Measurements from ENCODE around the gene PTPRN2.
"Not testable (repeated sequence)": the region's sequence is repeated elsewhere in the genome, so short reads cannot be mapped to it uniquely, and the experiment has no call there.

The PTPRN2 gene

GRCh38 chr7:157862731-157863130, 724.9 kb downstream of the PTPRN2 start:
- DNase-seq, result no peak

GRCh38 chr7:157861551-157861950, 726.1 kb downstream of the PTPRN2 start:
- DNase-seq, result no peak

GRCh38 chr7:157861031-157861491, 726.6 kb downstream of the PTPRN2 start:
- DNase-seq, result no peak

GRCh38 chr7:157860406-157860805, 727.2 kb downstream of the PTPRN2 start:
- no peak for DNase-seq

GRCh38 chr7:157859915-157860314, 727.7 kb downstream of the PTPRN2 start:
- DNase-seq, result no peak

- DNase-seq, result no peak
These were observed 730.0 kb downstream of the PTPRN2 start for GRCh38 chr7:157857578-157858075.

- DNase-seq, result no peak
These were observed 730.6 kb downstream of the PTPRN2 start for GRCh38 chr7:157856873-157857577.

- no peak for DNase-seq
These were observed 732.0 kb downstream of the PTPRN2 start for GRCh38 chr7:157855452-157856213.

GRCh38 chr7:157855016-157855415, 732.6 kb downstream of the PTPRN2 start:
- DNase-seq, result no peak

GRCh38 chr7:157854066-157854891, 733.3 kb downstream of the PTPRN2 start:
- peak; percentile 4 for DNase-seq

GRCh38 chr7:157853789-157854065, 733.9 kb downstream of the PTPRN2 start:
- DNase-seq, result no peak

GRCh38 chr7:157853076-157853788, 734.4 kb downstream of the PTPRN2 start:
- no peak for DNase-seq

- DNase-seq, result peak; percentile 85
These were observed 736.0 kb downstream of the PTPRN2 start for GRCh38 chr7:157851501-157852067.

- DNase-seq, result no peak
These were observed 736.9 kb downstream of the PTPRN2 start for GRCh38 chr7:157850481-157851444.

GRCh38 chr7:157849726-157850125, 737.9 kb downstream of the PTPRN2 start:
- no peak for DNase-seq

- DNase-seq, result no peak
These were observed 738.4 kb downstream of the PTPRN2 start for GRCh38 chr7:157849341-157849596.

GRCh38 chr7:157848508-157849340, 738.9 kb downstream of the PTPRN2 start:
- no peak for DNase-seq

- DNase-seq, result not testable (repeated sequence)
These were observed 739.7 kb downstream of the PTPRN2 start for GRCh38 chr7:157847756-157848487.

GRCh38 chr7:157846746-157847145, 740.9 kb downstream of the PTPRN2 start:
- not testable (repeated sequence) for DNase-seq

- DNase-seq, result no peak
These were observed 741.4 kb downstream of the PTPRN2 start for GRCh38 chr7:157846271-157846670.
